Stimulated activated CD8-positive, alpha-beta memory T cell treated with anti-CD3 and anti-CD28 coated beads, Interleukin-4, amount 100 ng/mL, for 1 hour (primary cell): Measurements from ENCODE around the gene TMEM8B.
"Not testable (repeated sequence)": the region's sequence is repeated elsewhere in the genome, so short reads cannot be mapped to it uniquely, and the experiment has no call there.

Experiments used
- DNase-seq, 2 donors: peaks; one replicate each; pipeline ENCODE4 v3.0.0-alpha.2; 2020; ENCODE audit warnings: low read depth in 2 of 2, low spot score in 1 of 2

Gene TMEM8B

GRCh38 chr9:35905912-35906679, 77.1 kb downstream of the TMEM8B start, which contains the start of gene HRCT1:
Gene HRCT1 (plus strand): TSS chr9:35906202. CDS start chr9:35906288, 86 bp downstream.
- DNase-seq = no peak

- DNase-seq = no peak
Measured at GRCh38 chr9:35906923-35907699, 78.1 kb downstream of the TMEM8B start.

- DNase-seq = no peak
Measured at GRCh38 chr9:35907711-35908503, 78.9 kb downstream of the TMEM8B start.

- DNase-seq = no peak
Measured at GRCh38 chr9:35908504-35909125, 79.6 kb downstream of the TMEM8B start.

GRCh38 chr9:35909274-35909673, 80.2 kb downstream of the TMEM8B start, which contains the start of gene SPAAR:
Gene SPAAR (plus strand): TSS chr9:35909490. CDS start chr9:35910464, 974 bp downstream.
- DNase-seq = no peak

GRCh38 chr9:35909687-35910612, 80.9 kb downstream of the TMEM8B start:
- DNase-seq = no peak

GRCh38 chr9:35910613-35911359, 81.8 kb downstream of the TMEM8B start:
- no peak for DNase-seq

- no peak for DNase-seq
Measured at GRCh38 chr9:35911690-35912089, 82.7 kb downstream of the TMEM8B start.

GRCh38 chr9:35912791-35913400, 83.9 kb downstream of the TMEM8B start:
- DNase-seq = no peak

GRCh38 chr9:35913429-35913828, 84.4 kb downstream of the TMEM8B start:
- not testable (repeated sequence) for DNase-seq

GRCh38 chr9:35914301-35914807, 85.3 kb downstream of the TMEM8B start:
- DNase-seq = no peak
